Astrocyte of the spinal cord (primary cell): ENCODE data around the gene SDCCAG8.

Experiments
- DNase-seq: peaks from one replicate; pipeline ENCODE4 v3.0.0; 2011; ENCODE audit warnings: low read depth, low spot score
- H3K4me3 ChIP-seq: 2 replicates; pipeline ENCODE4 v1.5.1; 2011; ENCODE audit warnings: low read depth, mild to moderate bottlenecking, low read length, moderate library complexity
- CTCF ChIP-seq: IDR thresholded peaks from 2 replicates; pipeline ENCODE4 v1.5.1; 2012; ENCODE audit warnings: low read depth, mild to moderate bottlenecking, low read length, inconsistent platforms
- in situ Hi-C: cut with HindIII; loops from 2 replicates; pipeline ENCODE4 v1.10.0; 2017; ENCODE audit warnings: low sequenced_read_pairs

The SDCCAG8 gene

GRCh38 chr1:243482141-243483022 lies 226.5 kb downstream of the SDCCAG8 start:
- in situ Hi-C loops, result no loop called here
- H3K4me3 ChIP-seq, result peak overlapping the region; percentile 21
- no peak for TF ChIP-seq CTCF
- peak; percentile 62 for DNase-seq

- in situ Hi-C loops, result no loop called here
- DNase-seq, result no peak
- peak; percentile 47 for TF ChIP-seq CTCF
- peak overlapping the region; percentile 30 for H3K4me3 ChIP-seq
Measured at GRCh38 chr1:243483071-243483771, 227.4 kb downstream of the SDCCAG8 start.

GRCh38 chr1:243483952-243484351 lies 228.1 kb downstream of the SDCCAG8 start:
- no peak overlapping the region for H3K4me3 ChIP-seq
- DNase-seq, result no peak
- in situ Hi-C loops, result no loop called here
- no peak for TF ChIP-seq CTCF

GRCh38 chr1:243487036-243487648 lies 231.3 kb downstream of the SDCCAG8 start:
- H3K4me3 ChIP-seq, result no peak overlapping the region
- TF ChIP-seq CTCF, result no peak
- DNase-seq, result no peak
- in situ Hi-C loops, result no loop called here

- TF ChIP-seq CTCF, result no peak
- in situ Hi-C loops, result no loop called here
- H3K4me3 ChIP-seq, result peak overlapping the region; percentile 22
- no peak for DNase-seq
Measured at GRCh38 chr1:243487649-243488227, 231.9 kb downstream of the SDCCAG8 start.

GRCh38 chr1:243488459-243489157 lies 232.8 kb downstream of the SDCCAG8 start:
- no peak for DNase-seq
- in situ Hi-C loops, result no loop called here
- no peak for TF ChIP-seq CTCF
- no peak overlapping the region for H3K4me3 ChIP-seq
